Measurements from ENCODE around the gene RBFOX1. TPM values are rescaled to one million over a fixed set of nuclear protein-coding genes. Genes with fewer than 3 reads are reported as not detected.

Gene RBFOX1
- total RNA-seq, 1 experiment from 2014 or later = not detected

- in situ Hi-C loops (cut with HindIII; ENCODE audit: low pct_unique_long_range_greater_than_20kb, low sequenced_read_pairs) = no loop called here
- no peak for DNase-seq (ENCODE audit: low read depth, low spot score)
These were observed 307.7 kb downstream of the RBFOX1 start for GRCh38 chr16:7640334-7640733.

GRCh38 chr16:7644176-7644575, 311.5 kb downstream of the RBFOX1 start:
- no peak for DNase-seq (ENCODE audit: low read depth, low spot score)
- in situ Hi-C loops (cut with HindIII; ENCODE audit: low pct_unique_long_range_greater_than_20kb, low sequenced_read_pairs) = no loop called here

- in situ Hi-C loops (cut with HindIII; ENCODE audit: low pct_unique_long_range_greater_than_20kb, low sequenced_read_pairs) = no loop called here
- no peak for DNase-seq (ENCODE audit: low read depth, low spot score)
These were observed 312.2 kb downstream of the RBFOX1 start for GRCh38 chr16:7644811-7645210.

- DNase-seq (ENCODE audit: low read depth, low spot score) = no peak
These were observed 314.3 kb downstream of the RBFOX1 start for GRCh38 chr16:7646821-7647500.

GRCh38 chr16:7650431-7650830, 317.8 kb downstream of the RBFOX1 start:
- no peak for DNase-seq (ENCODE audit: low read depth, low spot score)
- in situ Hi-C loops (cut with HindIII; ENCODE audit: low pct_unique_long_range_greater_than_20kb, low sequenced_read_pairs) = no loop called here

More at GRCh38 chr16:7646821-7647500, 314.3 kb downstream of the RBFOX1 start:
- in situ Hi-C loops (cut with HindIII; ENCODE audit: low pct_unique_long_range_greater_than_20kb, low sequenced_read_pairs) = no loop called here

GRCh38 chr16:7651803-7652570, 319.3 kb downstream of the RBFOX1 start:
- in situ Hi-C loops (cut with HindIII; ENCODE audit: low pct_unique_long_range_greater_than_20kb, low sequenced_read_pairs) = no loop called here
- no peak for DNase-seq (ENCODE audit: low read depth, low spot score)

- in situ Hi-C loops (cut with HindIII; ENCODE audit: low pct_unique_long_range_greater_than_20kb, low sequenced_read_pairs) = no loop called here
- DNase-seq (ENCODE audit: low read depth, low spot score) = no peak
These were observed 321.3 kb downstream of the RBFOX1 start for GRCh38 chr16:7653746-7654461.

GRCh38 chr16:7675628-7676027, 343.0 kb downstream of the RBFOX1 start:
- in situ Hi-C loops (cut with HindIII; ENCODE audit: low pct_unique_long_range_greater_than_20kb, low sequenced_read_pairs) = no loop called here

GRCh38 chr16:7680296-7680695, 347.7 kb downstream of the RBFOX1 start:
- no peak for DNase-seq (ENCODE audit: low read depth, low spot score)
- in situ Hi-C loops (cut with HindIII; ENCODE audit: low pct_unique_long_range_greater_than_20kb, low sequenced_read_pairs) = no loop called here

More at GRCh38 chr16:7675628-7676027, 343.0 kb downstream of the RBFOX1 start:
- DNase-seq (ENCODE audit: low read depth, low spot score) = no peak

GRCh38 chr16:7688811-7689210, 356.2 kb downstream of the RBFOX1 start:
- in situ Hi-C loops (cut with HindIII; ENCODE audit: low pct_unique_long_range_greater_than_20kb, low sequenced_read_pairs) = no loop called here
- no peak for DNase-seq (ENCODE audit: low read depth, low spot score)

GRCh38 chr16:7689234-7689633, 356.6 kb downstream of the RBFOX1 start:
- in situ Hi-C loops (cut with HindIII; ENCODE audit: low pct_unique_long_range_greater_than_20kb, low sequenced_read_pairs) = no loop called here
- DNase-seq (ENCODE audit: low read depth, low spot score) = no peak

- DNase-seq (ENCODE audit: low read depth, low spot score) = no peak
- in situ Hi-C loops (cut with HindIII; ENCODE audit: low pct_unique_long_range_greater_than_20kb, low sequenced_read_pairs) = no loop called here
These were observed 358.9 kb downstream of the RBFOX1 start for GRCh38 chr16:7691533-7691932.

- no peak for DNase-seq (ENCODE audit: low read depth, low spot score)
- in situ Hi-C loops (cut with HindIII; ENCODE audit: low pct_unique_long_range_greater_than_20kb, low sequenced_read_pairs) = no loop called here
These were observed 371.0 kb downstream of the RBFOX1 start for GRCh38 chr16:7703672-7704071.

GRCh38 chr16:7705885-7706284, 373.2 kb downstream of the RBFOX1 start:
- no peak for DNase-seq (ENCODE audit: low read depth, low spot score)
- in situ Hi-C loops (cut with HindIII; ENCODE audit: low pct_unique_long_range_greater_than_20kb, low sequenced_read_pairs) = no loop called here

- in situ Hi-C loops (cut with HindIII; ENCODE audit: low pct_unique_long_range_greater_than_20kb, low sequenced_read_pairs) = no loop called here
- no peak for DNase-seq (ENCODE audit: low read depth, low spot score)
These were observed 376.5 kb downstream of the RBFOX1 start for GRCh38 chr16:7709186-7709585.

GRCh38 chr16:7713244-7713643, 380.6 kb downstream of the RBFOX1 start:
- in situ Hi-C loops (cut with HindIII; ENCODE audit: low pct_unique_long_range_greater_than_20kb, low sequenced_read_pairs) = no loop called here
- no peak for DNase-seq (ENCODE audit: low read depth, low spot score)

GRCh38 chr16:7714775-7715174, 382.1 kb downstream of the RBFOX1 start:
- in situ Hi-C loops (cut with HindIII; ENCODE audit: low pct_unique_long_range_greater_than_20kb, low sequenced_read_pairs) = no loop called here
- no peak for DNase-seq (ENCODE audit: low read depth, low spot score)

Data from SK-MEL-5 (cell line).